ENCODE data around the gene C19orf73.

DNA sequence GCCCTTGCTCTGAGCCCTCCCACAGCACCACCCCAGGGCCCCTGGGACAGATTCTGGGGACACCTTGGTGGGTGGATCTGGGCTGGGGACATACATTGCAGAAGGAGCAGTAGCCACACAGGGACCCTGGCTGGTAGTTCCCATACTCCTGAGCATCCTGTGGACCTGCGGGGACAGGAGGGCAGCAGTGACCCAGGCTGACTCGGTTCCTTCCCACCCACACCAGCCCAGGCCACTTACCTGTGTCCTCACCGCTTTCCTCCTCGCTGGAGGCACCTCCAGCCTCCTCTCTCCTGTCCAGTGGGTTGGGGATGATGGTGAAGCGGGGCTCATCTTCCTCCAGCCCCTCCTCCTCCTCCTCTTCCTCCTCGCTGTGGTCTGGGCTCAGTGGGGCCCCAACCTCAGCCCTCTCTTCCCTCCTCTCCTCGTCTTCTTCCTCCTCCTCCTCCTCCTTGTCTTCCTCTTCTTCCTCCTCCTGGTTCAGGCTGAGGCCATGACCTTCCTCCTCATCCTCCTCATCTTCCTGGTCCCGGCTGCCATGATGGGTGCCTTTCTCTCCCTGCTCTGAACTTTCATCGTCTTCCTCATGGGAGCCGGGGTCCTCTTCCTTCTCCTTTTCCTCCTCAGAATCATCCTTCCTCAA is 34.3 kb upstream of the C19orf73 start:
- TF ChIP-seq EZH2phosphoT487 (IDR thresholded peaks at IDR 0.05; ENCODE audit: borderline replicate concordance) = no peak
- TF ChIP-seq, protein P1, sequence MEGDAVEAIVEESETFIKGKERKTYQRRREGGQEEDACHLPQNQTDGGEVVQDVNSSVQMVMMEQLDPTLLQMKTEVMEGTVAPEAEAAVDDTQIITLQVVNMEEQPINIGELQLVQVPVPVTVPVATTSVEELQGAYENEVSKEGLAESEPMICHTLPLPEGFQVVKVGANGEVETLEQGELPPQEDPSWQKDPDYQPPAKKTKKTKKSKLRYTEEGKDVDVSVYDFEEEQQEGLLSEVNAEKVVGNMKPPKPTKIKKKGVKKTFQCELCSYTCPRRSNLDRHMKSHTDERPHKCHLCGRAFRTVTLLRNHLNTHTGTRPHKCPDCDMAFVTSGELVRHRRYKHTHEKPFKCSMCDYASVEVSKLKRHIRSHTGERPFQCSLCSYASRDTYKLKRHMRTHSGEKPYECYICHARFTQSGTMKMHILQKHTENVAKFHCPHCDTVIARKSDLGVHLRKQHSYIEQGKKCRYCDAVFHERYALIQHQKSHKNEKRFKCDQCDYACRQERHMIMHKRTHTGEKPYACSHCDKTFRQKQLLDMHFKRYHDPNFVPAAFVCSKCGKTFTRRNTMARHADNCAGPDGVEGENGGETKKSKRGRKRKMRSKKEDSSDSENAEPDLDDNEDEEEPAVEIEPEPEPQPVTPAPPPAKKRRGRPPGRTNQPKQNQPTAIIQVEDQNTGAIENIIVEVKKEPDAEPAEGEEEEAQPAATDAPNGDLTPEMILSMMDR (conservative IDR thresholded peaks at IDR 0.05; ENCODE audit: low read length) = no peak

Measured in Loucy (cell line).